Kidney (tissue), 14 donors: ENCODE data around the gene CCNL1. TPM values are rescaled to one million over a fixed set of nuclear protein-coding genes. Genes with fewer than 3 reads are reported as not detected.

Experiments used
- DNase-seq, 5 donors: peaks; one replicate each; pipeline ENCODE4 v3.0.0-alpha.2; 2013 to 2020
- FAIRE-seq: peaks from 2 replicates; lab custom pipeline; 2012; peaks lifted over from hg19 to GRCh38; lab: Jason Lieb, UNC
- H3K27ac ChIP-seq, 2 donors: one replicate each; pipeline ENCODE4 v1.7.0; 2013; ENCODE audit warnings: low read depth in 2 of 2, low read length in 2 of 2, inconsistent platforms in 1 of 2
- H3K27me3 ChIP-seq: one replicate; pipeline ENCODE4 v1.7.1; 2013; ENCODE audit warnings: low read length, inconsistent platforms; ENCODE audit not compliant: control insufficient read depth, insufficient read depth
- H3K36me3 ChIP-seq, 3 donors: one replicate each; pipeline versions ENCODE4 v1.7.0 to v1.7.1; 2013; ENCODE audit warnings: low read length in 3 of 3, control low read depth in 1 of 3, inconsistent platforms in 1 of 3; ENCODE audit not compliant: insufficient read depth in 3 of 3, control insufficient read depth in 2 of 3
- H3K4me1 ChIP-seq, 3 donors: one replicate each; pipeline versions ENCODE4 v1.7.0 to v1.7.1; 2013; ENCODE audit warnings: low read length in 3 of 3, inconsistent platforms in 1 of 3, low read depth in 1 of 3; ENCODE audit not compliant: control insufficient read depth in 2 of 3, insufficient read depth in 2 of 3
- H3K4me3 ChIP-seq, 3 donors: one replicate each; pipeline versions ENCODE4 v1.7.0 to v1.8.1; 2013; ENCODE audit warnings: low read length in 3 of 3, control low read depth in 1 of 3, inconsistent platforms in 1 of 3
- H3K9ac ChIP-seq, 3 donors: one replicate each; pipeline versions ENCODE4 v1.7.0 to v1.7.1; 2013; ENCODE audit warnings: low read length in 3 of 3, control low read depth in 1 of 3, inconsistent platforms in 1 of 3
- H3K9me3 ChIP-seq, 3 donors: one replicate each; pipeline versions ENCODE4 v1.7.0 to v1.7.1; 2013; ENCODE audit warnings: low read length in 3 of 3, control low read depth in 1 of 3, inconsistent platforms in 1 of 3; ENCODE audit not compliant: control insufficient read depth in 2 of 3, insufficient read depth in 1 of 3
- intact Hi-C: fragments of 100-400 bp; cut with DNase I; formaldehyde crosslinking; loops from one replicate; pipeline ENCODE4 v1.11.1; 2022
- polyA plus RNA-seq: library from polyadenylated mRNA; stranded (reverse); fragments of 350-450 nt; fragmentation: Illumina TruSeq; extraction: RNeasy Lipid Tissue Mini Kit (QIAGEN cat#74804); gene quantifications from one replicate; pipeline ENCODE4 v1.2.3, GENCODE V29; 2014; ENCODE audit warnings: low read depth, low replicate concordance; ENCODE audit not compliant: insufficient read depth
- total RNA-seq: library from RNA; stranded (reverse); fragmentation: NEBNext Ultra II Directional; extraction: Animal tissue kit (Norgen Biotek cat#: 25700); gene quantifications from one replicate; pipeline ENCODE4 v1.2.1, GENCODE V29; 2021
- TF ChIP-seq, protein P1 (sequence below): IDR thresholded peaks from 3 replicates; pipeline ENCODE4 v1.5.1; 2012; ENCODE audit warnings: mild to moderate bottlenecking, moderate library complexity, borderline replicate concordance; ENCODE audit not compliant: insufficient read depth; ENCODE audit errors: extremely low read depth
- donor health status: control.
- donor health status: control.
- donor health status: control.
- donor health status: control.
- donor health status: control.
- donor health status: DM: yes; HTN: yes; CAD: no.
- donor health status: Normal renal cell carcinoma (clear cell type).

CCNL1 gene
- total and polyA plus RNA-seq, 2 donors from 2014 or later, result 41.7 to 104 TPM

DNA sequence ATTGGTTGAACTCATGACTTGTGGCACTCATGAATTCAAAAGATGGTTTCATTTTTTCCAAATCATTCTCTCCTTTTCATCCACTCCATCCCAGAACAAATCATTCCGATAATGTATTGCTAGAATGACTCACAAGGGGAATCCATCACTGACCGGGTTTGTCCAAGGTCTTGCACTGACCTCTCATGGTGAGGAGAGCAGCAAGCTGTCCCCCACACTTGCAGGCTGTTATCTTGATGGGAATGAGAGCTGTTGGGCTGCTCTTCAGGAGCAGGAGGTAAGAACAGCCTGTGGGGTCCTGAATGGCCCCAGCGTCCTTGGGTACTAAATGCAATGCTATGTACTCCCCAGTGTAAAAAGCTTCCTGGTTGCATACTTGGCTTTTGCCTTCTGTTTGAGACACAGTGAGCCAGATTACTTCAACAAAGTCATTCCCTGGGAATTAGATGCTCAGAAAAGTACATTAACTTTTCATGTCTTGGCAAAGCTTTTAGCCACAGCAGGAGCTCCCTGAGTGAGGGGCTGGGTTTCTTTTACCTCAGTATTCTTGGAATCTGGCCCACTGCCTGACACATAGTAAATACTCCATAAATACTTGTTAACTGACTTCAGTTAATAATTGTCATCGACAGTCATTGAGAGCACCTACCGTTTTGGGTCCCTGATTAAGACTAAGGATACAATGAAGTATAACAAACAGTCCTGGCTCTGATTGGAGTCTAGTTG lies 24.1 kb downstream of the CCNL1 start:
- no peak overlapping the region for H3K27ac ChIP-seq
- no peak for FAIRE-seq

DNA sequence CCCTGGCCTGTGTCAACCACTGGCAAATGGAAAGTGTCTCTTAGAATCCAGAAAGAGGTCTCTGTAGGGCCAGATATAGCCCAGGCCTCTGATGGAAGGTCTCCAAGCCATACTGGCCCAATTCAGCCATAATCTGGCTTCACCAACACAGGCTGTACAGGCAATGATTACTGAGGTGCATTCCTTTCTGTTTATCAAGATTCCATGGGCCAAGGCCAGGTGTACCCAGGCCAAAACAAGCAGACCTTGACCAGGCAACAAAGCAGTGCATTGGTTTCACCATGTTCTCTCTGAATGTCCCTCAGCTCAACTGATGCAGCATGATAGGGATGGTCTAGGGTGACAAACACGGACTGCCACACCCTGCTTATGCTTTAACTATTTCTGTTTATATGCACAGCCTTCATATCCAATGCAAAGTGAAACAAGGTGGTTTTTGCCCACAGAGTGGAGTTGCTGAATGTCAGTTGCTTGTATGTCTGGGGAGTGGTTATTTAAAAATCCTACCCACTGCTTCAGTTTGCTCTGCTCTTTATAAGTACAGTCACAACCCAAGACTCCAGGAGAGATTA lies 25.2 kb downstream of the CCNL1 start:
- DNase-seq, result no peak
- Histone ChIP-seq H3K36me3 (no peaks in the 10 kb centered on the region), H3K4me3 (no peak overlapping the region), H3K27ac (no peak overlapping the region), H3K9ac (no peak overlapping the region), H3K4me1 (peaks cover 0 to 35% (median 20%) of the 10 kb centered on the region in 3 donors), H3K9me3 (no peaks in the 10 kb centered on the region), H3K27me3 (no peaks in the 10 kb centered on the region)
- FAIRE-seq, result no peak
- intact Hi-C loops, result loop anchor here (10.0 kb wide), 1 partner anchor 50 kb away; no protein-coding TSS in a partner anchor
- TF ChIP-seq, protein P1, sequence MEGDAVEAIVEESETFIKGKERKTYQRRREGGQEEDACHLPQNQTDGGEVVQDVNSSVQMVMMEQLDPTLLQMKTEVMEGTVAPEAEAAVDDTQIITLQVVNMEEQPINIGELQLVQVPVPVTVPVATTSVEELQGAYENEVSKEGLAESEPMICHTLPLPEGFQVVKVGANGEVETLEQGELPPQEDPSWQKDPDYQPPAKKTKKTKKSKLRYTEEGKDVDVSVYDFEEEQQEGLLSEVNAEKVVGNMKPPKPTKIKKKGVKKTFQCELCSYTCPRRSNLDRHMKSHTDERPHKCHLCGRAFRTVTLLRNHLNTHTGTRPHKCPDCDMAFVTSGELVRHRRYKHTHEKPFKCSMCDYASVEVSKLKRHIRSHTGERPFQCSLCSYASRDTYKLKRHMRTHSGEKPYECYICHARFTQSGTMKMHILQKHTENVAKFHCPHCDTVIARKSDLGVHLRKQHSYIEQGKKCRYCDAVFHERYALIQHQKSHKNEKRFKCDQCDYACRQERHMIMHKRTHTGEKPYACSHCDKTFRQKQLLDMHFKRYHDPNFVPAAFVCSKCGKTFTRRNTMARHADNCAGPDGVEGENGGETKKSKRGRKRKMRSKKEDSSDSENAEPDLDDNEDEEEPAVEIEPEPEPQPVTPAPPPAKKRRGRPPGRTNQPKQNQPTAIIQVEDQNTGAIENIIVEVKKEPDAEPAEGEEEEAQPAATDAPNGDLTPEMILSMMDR, result no peak

More for the DNA sequence above, 24.1 kb downstream of the CCNL1 start:
- Histone ChIP-seq H3K9me3 (no peaks in the 10 kb centered on the region), H3K4me1 (peaks cover 0 to 35% (median 18%) of the 10 kb centered on the region in 3 donors), H3K9ac (no peak overlapping the region), H3K27me3 (no peaks in the 10 kb centered on the region), H3K36me3 (no peaks in the 10 kb centered on the region), H3K4me3 (no peak overlapping the region)
- intact Hi-C loops, result loop anchor here (10.0 kb wide), 1 partner anchor 51 kb away; no protein-coding TSS in a partner anchor
- peak in 1 of 5 donors; percentile 59 for DNase-seq
- TF ChIP-seq, protein P1, result no peak

DNA sequence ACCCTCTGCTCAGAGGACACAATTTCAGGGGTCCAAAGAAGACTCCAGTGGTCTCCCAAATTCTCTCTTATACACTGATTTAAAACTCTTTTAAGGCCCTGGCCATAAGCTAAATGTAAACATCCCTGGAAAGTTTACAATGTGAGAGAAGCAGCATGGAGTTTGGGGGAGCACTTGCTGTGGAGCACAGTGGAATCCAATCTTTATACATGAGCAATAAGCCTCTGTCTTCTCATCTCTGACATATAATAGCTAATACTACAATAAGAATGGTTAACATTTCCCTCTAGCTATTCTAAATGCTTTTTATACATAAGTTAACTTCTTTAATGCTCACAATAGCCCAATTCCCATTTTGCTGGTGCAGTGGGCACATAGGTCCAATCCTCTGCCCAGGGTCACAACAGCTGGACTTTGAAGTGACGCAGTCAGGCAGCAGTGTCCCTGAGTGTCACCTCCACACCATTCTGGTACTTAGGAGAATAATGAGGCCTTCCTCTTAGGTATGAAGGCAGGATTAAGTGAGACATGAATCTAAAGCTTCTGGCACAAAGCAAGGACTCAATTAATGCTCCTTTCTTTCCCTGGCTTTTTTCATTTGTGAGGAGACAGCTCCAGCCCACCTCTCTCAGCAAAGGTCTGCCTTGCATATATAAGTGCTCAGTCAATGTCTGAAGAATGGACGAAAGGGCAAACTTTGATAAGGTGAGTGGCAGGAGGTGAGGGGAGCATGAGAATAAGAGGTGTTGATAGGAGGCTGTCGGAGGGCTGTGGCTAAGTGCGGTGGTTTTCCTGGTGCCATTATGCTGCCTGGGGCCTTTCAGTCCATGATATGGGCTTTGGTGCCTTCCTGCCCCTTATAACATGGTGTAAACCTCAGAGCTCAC lies 26.3 kb downstream of the CCNL1 start:
- FAIRE-seq, result no peak
- no peak overlapping the region for H3K27ac ChIP-seq
- no peak for DNase-seq
- TF ChIP-seq, protein P1, result no peak
- H3K9me3 ChIP-seq, result no peaks in the 10 kb centered on the region
- peaks cover 0 to 35% (median 29%) of the 10 kb centered on the region in 3 donors for H3K4me1 ChIP-seq
- intact Hi-C loops, result loop anchor here (10.0 kb wide), 1 partner anchor 49 kb away; no protein-coding TSS in a partner anchor
- H3K9ac ChIP-seq, result no peak overlapping the region
- no peak overlapping the region for H3K4me3 ChIP-seq
- no peaks in the 10 kb centered on the region for H3K36me3 ChIP-seq
- H3K27me3 ChIP-seq, result no peaks in the 10 kb centered on the region
